OCI-LY3 (cell line): ENCODE measurements around the gene CNTLN.

ENCODE experiments used
- CTCF ChIP-seq: fragments of 200-600, 300-600 bp; sonication (generic); IDR thresholded peaks from 2 replicates; pipeline ENCODE4 v1.5.1; 2014; ENCODE audit warnings: antibody characterized with exemption, low read length, low read depth
- EZH2phosphoT487 ChIP-seq: fragments of 200-600 bp; shearing (Covaris generic); IDR thresholded peaks from 2 replicates; pipeline ENCODE4 v1.6.1; 2018; ENCODE audit warnings: antibody characterized with exemption, mixed run types, low read depth

- no peak for TF ChIP-seq CTCF
- TF ChIP-seq EZH2phosphoT487 = no peak
Observed at GRCh38 chr9:17269799-17270198, 135.0 kb downstream of the CNTLN start.
